HG02981 (cell line): ENCODE results near the gene TSPAN2.
"Not testable (repeated sequence)": the region's sequence is repeated elsewhere in the genome, so short reads cannot be mapped to it uniquely, and the experiment has no call there.

ENCODE experiments used
- ATAC-seq: cut with Tn5 transposase; IDR thresholded peaks from one replicate; pipeline ENCODE4 v1.9.1; 2021; ENCODE audit warnings: mild to moderate bottlenecking, moderate library complexity; ENCODE audit not compliant: unreplicated experiment

The TSPAN2 gene

DNA sequence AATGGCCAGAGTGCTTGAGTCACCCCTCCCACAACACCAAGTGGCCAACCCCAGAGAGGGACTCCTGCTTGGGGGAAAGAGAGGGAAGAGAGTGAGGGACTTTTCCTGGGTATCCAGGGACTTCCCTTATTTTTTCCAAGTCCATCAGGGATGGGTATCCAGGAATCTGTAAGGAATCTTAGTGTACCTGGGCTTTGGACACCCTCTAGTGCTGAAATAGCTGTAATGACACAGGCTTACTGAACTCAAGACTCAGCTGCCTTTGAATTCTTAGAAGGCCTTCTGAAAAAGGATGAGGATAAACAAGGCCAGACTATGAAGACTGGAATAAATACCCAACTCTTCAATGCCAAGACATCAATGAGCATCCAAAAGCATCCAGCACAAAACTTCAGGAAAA is 47.6 kb downstream of the TSPAN2 start:
- ATAC-seq = no peak

DNA sequence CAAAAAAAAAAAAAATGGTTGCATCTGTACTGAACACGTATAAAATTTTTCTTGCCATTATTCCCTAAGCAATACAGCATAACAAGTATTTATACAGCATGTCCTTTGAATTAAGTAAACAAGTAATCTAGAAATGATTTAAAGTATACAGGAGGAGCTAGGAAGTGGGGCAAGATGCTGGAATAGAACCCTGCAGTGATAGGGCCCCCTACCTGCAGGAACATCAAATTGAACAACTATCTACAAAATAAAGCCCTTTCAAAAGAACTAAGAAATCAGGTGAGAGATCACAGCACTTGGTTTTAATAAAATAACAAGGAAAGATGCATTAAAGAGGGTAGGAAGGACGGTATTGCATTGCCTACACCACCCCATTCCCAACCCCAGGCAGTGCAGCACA is 48.8 kb downstream of the TSPAN2 start:
- ATAC-seq = no peak

- ATAC-seq = no peak
These were observed 52.3 kb downstream of the TSPAN2 start for GRCh38 chr1:115036814-115037507.

DNA sequence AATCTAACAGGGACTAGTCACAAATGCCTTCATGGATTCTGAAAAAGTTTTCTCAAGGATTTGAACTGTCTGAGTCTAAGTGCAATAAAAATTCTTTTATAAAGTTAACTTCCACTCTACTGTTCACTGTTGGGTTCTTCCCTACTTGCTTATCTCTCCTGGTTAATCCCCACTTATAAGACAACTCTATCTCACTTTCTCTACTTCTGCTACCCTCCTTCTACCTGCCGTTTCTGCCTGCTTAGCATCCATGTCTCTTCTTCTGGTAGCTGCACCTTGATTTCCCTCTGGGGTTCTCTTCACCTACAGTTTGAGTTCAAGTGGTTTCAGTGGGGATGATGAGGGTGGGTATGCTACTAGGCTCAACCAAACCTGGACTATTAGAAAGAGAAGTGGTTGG is 53.7 kb downstream of the TSPAN2 start:
- ATAC-seq = no peak

GRCh38 chr1:115031595-115031994 is 57.7 kb downstream of the TSPAN2 start:
- ATAC-seq = no peak

DNA sequence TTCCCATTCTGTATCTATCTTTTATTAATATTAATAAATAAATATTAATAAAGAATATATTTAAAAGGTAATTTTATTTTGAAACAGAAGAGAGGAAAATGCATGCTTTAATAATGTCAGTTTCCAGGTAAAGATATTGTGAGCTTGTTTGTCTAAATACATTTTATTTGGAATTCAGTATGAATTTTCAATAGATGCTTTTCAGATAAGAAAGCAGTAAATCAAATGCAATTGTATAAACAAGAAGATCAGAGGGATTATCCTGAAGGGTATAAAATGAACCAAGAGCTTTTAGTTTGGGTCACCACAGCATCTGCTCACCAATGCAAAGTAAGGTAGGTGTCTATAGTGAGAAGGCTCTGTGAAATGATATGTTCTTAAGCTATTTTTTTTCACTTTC is 59.8 kb downstream of the TSPAN2 start, which contains the start of gene TSHB:
TSHB (plus strand) TSS at position 301 of the 400 bp plus-strand sequence. CDS start 3,537 bp downstream, outside the sequence.
- ATAC-seq = no peak

- ATAC-seq = no peak
These were observed 65.7 kb downstream of the TSPAN2 start for GRCh38 chr1:115023593-115023992.

- no peak for ATAC-seq
These were observed 68.2 kb downstream of the TSPAN2 start for GRCh38 chr1:115021145-115021544.

DNA sequence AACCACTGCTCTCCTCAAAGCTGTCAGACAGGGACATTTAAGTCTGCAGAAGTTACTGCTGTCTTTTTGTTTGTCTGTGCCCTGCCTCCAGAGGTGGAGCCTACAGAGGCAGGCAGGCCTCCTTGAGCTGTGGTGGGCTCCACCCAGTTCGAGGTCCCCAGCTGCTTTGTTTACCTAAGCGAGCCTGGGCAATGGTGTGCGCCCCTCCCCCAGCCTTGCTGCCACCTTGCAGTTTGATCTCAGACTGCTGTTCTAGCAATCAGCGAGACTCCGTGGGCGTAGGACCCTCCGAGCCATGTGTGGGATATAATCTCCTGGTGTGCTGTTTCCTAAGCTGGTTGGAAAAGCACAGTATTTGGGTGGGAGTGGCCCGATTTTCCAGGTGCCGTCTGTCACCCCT is 69.8 kb downstream of the TSPAN2 start:
- not testable (repeated sequence) for ATAC-seq

DNA sequence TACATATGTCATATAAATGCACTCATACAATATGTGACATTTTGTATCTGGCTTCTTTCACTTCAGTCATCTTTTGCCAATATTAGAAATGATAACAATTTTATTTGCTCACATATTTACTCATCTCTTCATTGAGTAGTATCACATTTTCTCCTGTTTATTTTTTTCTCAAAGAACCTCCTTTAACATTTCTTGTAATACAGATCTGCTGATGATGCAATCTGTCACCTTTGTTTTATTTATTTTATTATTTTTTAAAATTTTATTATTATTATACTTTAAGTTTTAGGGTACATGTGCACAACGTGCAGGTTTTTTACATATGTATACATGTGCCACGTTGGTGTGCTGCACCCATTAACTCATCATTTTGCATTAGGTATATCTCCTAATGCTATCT is 75.5 kb downstream of the TSPAN2 start:
- no peak for ATAC-seq

- ATAC-seq = no peak
These were observed 76.9 kb downstream of the TSPAN2 start for GRCh38 chr1:115012434-115012833.

DNA sequence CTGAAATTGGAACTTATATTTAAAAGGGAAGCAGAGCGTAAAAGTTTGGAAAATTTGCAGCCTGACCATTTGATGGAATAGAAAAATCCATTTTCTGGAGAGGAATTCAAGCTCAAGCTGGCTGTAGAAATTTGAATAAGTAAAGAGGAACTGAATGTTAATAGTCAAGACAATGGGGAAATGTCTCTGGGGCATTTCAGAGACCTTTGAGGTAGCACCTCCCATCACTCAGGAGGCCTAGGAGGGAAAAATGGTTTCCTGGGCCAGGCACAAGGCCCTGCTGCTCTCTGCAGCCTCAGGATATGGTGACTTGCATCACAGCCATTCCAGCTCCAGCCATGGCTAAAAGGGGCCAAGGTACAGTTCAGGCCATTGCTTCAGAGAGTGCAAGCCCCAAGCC is 77.3 kb downstream of the TSPAN2 start:
- ATAC-seq = no peak

DNA sequence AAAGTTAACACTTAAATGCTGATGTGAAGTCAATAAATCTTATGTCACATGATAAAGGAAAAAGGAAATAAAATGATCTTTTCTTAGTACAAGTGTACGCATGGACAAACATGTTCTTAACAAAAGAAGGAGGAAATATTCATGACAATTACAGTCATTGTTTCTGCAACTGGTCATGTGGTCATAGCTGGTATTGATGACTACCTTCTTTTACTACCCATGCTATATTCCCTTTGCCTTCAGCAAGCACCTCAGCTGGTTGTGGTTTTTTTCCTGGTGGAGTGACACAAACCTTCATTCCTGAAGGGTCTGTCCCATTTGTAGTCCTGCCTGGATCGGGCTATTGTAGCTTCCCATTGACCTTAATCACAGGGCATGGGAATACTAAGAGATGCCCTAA is 83.1 kb downstream of the TSPAN2 start:
- ATAC-seq = no peak
